Stimulated activated CD8-positive, alpha-beta memory T cell treated with anti-CD3 and anti-CD28 coated beads, Interleukin-15, amount 100 ng/mL, for 24 hours (primary cell): ENCODE data around the gene BBS2.

Source experiments
- DNase-seq: peaks from one replicate; pipeline ENCODE4 v3.0.0-alpha.2; 2020; ENCODE audit warnings: low read depth

Gene BBS2

DNA sequence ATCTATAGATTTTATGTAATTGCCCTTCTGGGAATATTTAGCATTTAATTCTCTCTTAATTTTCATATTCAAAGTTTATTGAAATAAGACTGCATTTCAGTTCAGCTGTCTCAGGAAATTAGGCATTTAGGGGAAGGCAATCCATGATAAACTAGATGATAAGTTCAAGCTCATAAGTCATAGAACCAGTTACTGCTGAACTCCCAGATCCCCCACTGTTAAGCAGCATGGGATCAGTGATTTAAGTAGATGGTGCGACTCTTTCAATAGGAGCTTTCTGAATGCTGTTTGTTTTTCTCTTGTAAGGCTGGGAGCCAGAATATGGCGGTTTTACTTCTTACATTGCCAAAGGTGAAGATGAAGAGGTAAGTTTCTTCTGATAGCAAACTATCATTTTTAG, 44.6 kb downstream of the BBS2 start:
- no peak for DNase-seq

DNA sequence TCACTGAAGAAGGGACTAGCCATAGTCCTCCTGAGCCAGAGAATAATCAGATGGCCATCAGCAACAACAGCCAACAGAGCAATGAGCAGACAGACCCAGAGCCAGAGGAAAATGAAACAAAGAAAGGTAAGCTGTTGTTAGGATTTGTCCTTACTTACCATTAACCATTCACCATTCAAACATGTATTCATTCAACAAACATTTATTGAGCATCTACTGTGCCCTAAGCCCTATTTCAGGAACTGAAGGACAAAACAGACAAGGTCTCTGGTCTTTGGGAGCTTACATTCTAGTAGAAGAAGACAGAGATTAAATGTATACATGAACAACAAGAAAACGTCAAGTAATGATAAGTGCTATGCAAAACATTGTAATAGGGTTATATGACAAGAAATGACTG, 49.2 kb downstream of the BBS2 start:
- DNase-seq, result no peak

DNA sequence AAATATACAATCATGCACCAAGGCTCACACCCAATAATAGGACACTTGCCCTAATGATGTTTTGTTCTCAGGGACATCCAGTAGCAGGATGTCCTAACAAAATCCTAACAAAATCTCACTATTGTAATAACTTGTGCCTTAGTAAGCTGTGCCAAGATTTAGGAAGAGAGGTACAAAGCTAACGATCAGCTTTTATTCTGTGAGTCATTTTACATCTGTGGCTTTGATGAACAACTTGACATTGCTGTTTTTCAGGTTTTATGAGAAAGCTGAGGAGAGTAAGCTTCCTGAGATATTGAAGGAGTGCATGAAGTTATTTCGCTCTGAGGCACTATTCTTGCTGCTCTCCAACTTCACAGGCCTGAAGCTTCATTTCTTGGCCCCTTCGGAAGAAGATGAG, 49.6 kb downstream of the BBS2 start:
- DNase-seq, result no peak

DNA sequence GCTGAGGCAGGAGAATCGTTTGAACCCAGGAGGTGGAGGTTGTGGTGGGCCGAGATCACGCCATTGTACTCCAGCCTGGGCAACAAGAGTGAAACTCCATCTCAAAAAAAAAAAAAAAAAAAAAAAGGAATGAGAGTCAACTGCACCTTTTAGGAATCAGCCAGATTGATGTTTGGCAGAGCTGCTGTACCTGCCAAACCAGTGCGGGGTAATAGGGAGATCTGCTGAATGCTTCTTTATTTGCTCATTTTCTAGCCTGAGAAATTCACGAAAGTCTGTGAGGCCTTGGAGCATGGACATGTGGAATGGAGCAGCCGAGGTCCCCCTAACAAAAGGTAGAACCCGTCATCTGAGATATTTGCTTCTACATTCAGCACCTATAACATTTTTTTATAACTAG, 50.1 kb downstream of the BBS2 start:
- DNase-seq, result no peak

DNA sequence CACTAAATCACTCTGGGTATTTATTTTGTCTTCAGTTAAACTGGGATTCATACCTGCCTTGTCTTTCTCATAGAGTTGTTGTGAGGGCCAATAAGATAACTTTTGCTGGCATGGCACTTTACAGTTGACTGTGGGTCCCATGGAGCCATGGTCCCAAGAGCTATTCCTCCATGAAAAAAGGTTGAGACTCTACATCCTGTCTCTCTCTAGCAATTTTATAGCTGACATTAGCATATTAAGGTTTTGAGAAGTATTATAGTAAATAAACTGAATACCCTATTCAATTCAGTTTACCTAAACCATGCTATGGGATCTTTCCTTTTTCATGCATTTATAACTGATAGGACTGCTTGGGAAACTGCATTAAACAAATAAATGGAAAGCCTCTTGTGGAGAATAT, 51.0 kb downstream of the BBS2 start:
- DNase-seq, result no peak

DNA sequence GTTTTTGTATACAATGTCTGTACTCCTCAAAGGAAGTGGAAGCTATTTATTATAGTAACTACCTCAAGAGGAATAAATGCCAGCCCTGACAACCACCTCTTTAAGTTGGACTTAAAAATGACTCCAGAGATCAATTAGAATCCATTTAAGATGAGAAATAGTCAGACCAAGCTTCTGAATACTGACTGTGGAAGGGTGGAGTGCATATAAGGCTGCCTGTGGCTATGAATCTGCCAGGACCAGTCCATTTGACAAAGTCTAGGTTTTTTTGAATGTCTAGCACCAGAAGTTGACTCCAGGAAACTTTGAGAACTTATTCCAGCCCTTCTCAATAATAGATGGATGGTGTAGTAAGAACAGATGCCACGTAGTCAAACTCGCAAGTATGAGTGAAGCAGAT, 53.5 kb downstream of the BBS2 start:
- no peak for DNase-seq

DNA sequence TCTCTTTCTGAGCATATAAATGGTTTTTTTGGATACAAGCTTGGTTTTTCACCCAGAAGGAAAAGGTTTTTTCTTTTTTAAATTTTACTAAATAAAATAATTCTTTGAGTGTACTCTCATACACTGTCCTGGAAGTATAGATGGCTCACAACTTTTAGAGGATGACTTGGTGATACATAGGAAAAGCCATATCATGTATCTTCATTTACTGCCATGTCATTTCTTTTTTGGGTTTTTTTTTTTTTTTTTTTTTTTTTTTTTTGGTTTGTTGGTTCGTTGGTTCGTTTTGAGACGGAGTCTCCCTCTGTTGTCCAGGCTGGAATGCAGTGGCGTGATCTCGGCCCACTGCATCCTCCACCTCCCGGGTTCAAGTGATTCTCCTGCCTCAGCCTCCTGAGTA, 56.7 kb downstream of the BBS2 start:
- DNase-seq, result no peak

DNA sequence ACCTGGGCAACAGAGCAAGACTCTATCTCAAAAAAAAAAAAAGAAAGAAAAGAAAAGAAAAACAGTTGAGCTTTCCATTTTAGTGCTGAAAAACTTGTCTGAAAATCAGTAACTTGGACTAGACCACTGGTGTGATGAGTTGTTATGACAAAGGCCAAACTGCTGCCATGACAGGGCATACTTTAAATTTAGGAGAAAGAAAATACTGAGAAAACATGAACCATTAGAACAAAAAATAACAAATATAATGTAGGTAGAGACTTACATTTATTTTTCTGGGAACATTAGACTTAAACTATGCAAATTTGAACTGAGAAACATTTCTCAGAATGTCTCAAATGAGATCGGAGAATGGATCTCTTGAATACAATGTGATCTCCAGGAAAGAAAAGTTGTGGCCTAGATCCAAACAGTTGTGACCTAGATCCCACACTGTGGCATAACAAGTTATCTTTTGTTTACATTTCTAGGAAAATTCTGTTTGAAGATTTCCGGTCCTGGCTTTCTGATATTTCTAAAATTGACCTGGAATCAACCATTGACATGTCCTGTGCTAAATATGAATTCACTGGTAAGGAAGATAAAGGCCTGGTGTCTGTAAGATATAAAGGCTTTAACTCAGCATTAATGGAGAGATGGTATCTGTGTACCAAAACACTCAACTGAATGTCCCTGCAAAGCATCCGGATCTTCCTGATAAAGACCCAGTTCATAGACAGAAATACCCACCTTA, 57.6 kb downstream of the BBS2 start:
- DNase-seq, result no peak

DNA sequence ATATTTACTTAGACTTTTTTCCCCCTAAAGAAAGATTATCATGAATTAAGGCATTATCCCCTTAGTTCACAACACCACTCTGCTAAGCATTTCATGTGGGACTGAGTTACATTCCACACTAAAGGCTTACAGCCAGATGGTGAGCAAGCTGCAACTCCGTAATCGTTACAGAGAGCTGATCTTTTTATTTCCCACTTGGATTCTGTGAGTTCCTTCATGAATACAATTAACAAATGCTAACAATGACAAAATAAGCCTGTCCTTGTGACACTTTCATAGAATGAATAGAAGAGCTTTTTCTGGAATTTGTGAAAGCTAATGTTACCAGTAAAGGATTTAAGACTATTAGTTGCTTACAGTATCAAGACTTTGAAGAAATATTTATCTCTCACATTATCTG, 59.7 kb downstream of the BBS2 start:
- DNase-seq, result no peak

DNA sequence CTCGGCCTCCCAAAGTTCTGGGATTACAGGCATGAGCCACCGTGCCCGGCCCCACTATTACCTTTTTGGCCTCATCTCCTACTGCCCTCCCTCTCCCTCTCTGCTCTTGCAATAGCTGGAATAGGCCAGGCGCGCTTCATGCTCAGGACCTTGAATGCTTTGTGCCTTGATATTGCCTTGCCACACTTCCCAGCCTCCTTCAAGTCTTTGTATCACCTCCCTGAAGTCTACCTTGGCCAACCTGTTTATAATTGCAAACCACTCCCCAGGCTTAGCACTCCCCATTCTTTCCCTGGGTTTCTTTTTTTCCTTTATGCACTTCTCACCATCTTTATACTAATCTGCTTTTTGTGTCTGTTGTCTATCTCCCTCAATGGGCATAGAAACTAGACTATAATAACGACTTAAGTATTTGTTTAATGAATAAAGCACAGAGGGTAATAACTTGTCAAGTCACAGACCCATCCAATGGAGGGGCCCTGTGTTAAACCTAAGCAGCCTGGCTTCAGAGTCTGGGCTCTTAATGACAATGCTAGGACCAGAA, 61.8 kb downstream of the BBS2 start:
- DNase-seq, result no peak

DNA sequence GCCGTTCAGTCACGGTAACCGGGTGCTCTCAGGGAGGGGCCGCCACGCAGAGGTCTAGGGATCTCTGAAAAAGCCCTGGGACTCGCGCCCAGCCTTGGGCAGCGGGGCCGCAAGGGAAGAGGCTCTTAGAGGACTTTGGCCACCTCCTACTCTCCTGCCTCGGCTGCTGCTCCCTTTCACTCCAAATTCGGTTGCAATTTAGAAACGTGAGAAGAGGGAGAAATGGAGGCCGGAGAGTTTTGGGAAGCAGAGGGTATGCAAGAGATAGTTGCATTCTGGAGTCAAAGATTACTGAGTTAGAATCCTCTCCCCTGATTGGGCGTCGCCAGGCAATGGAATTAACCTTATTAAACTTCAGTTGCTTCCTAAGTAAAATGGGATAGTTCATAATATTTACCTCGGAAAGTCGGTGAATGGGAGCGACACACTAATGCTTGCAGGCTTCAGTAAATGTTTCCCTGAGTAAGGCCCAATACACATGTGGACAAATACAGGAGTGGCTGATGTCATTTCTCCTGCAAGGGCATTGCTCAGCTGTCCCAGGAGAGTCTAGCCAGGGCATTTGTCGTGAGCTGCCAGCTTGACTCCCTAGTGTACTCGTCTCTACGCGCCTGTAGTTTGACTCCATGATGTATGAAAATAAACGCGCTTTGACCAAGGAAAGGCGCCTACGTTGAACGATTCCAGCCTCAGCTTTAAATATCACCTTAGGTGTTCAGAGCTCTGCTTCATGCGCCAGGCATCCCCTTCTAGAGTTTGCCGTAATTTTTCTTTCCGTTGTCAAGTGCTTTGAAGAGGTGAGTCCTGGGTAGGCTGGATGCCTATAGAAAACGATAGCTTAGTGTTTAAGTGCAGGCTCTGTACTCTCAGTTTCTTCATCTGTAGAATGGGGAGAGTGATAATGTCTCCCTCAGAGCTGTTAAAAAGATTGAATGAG, 67.8 kb downstream of the BBS2 start:
- no peak for DNase-seq

DNA sequence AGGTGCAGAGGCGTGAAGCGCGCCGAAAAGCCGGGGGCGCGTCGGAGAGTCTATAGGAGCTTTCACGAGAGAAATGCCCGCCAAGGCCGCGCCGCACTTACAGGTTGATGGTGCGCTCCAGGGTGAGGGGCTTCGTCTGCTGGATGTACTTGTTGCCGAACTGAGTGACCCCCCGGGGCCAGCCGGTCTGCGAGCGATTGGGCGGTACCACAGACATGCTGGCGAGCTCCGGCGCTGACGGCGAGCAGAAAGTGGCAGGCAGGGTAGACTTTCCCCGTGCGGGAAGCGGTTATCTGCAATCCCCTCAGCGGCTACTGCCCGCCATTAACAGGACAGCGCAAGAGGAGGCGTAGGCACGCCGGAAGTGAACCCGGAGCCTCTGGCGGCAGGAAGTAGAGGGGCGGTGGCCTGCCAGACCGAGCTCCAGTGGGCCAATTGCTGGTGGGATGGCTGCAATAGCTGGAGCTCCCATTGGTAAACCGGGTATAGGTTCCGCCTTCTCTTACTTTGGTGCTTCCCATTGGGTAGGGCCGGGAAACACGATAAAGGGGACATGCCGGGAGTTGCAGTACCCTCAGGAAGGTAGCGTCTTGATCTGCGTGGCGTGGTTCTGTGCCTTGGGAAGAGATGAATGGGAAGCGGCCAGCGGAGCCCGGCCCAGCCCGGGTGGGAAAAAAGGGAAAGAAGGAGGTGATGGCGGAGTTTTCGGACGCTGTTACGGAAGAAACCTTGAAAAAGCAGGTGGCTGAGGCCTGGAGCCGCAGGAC, 68.7 kb downstream of the BBS2 start, which contains the start of the genes NUDT21 and OGFOD1:
NUDT21 (minus strand) TSS at position 347 of the 767 bp plus-strand sequence; CDS start at position 217, 130 bp downstream.
OGFOD1 (plus strand) TSS at position 569 of the 767 bp plus-strand sequence; CDS start at position 628, 59 bp downstream.
- DNase-seq, result peak; percentile 55

DNA sequence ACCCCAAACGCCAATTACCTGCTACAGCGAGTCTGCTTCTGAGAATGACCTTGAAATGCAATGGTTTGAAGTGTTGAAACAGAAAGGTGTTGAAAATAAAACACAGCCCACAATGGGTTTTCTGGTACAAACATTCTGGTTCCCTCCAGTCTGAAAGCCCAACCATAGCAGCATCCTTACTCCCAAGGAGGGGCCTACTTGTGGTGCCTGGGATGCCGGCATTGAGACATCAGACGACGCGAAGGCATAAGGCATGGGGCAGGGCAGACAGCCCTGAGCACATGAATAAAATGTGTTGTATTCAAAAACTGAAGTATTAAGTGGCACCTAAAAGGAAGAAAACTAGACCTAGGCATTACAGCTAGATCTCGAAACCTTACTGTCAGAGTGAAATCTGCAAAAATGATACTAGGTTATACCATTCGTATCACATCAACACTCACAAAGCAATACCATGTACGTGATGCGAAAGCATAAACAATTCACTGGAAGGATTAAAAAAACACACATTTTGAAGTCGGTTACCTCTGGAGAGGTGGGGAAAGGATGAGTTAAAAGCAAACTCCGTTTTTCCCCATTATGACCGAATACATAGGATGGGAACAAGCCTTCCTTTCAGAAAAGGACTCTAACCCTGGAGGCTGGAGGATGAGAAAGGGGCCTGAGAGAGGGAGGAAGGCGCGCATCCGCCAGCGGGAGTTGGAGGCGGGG, 69.4 kb downstream of the BBS2 start:
- no peak for DNase-seq

DNA sequence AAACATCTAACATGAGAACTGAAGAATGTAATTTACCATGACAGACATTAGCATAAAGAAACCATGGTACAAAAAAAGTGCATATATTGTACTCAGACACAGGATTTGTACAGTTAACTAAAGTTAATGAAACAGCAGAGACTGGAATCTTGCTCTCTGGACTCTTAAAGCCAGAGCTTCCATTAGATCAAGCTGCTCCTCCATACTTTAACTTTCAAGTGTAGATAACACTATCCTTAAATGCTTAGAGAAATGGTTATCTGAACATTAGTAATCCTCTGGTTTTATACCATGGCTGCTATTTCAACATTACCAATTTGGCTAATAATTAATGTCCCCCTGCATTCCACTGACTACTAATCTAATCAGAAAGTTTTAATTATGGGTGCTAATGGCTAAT, 71.8 kb downstream of the BBS2 start:
- no peak for DNase-seq

DNA sequence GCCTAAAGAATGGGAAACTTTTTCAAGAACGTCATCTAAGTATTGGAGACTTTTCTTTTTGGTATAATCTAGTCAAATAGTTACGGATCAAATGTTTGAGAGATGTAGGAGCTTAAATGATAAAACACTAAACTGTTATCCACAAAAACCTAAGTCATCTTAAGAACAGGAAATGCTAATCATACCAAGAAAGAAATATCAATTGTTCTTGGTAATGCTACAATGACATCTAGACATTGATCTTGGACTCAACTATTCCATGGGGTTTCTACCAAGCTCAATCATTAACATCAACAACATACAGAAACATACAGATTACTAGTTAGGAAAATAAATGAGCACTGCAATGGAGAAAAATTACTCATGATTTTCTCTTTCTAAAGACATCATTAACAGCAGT, 72.5 kb downstream of the BBS2 start:
- DNase-seq, result no peak

DNA sequence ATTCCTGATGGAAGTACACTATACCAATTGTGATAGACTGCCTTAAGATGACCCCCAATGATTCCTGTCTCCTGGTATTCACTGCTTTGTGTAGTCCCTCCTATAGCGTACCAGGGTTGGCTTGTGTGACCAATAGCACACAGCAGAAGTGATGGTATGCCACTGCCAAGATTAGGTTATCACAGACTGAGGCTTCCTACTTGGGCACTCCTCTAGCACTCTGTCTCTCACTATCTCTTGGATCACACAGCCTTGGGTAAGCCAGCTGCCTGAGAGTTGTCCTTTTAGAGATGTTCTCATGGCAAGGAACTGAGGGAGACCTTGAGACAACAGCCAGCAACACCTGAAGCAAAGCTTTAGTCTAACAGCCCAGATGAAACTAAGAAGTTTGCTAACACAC, 81.8 kb downstream of the BBS2 start:
- no peak for DNase-seq

DNA sequence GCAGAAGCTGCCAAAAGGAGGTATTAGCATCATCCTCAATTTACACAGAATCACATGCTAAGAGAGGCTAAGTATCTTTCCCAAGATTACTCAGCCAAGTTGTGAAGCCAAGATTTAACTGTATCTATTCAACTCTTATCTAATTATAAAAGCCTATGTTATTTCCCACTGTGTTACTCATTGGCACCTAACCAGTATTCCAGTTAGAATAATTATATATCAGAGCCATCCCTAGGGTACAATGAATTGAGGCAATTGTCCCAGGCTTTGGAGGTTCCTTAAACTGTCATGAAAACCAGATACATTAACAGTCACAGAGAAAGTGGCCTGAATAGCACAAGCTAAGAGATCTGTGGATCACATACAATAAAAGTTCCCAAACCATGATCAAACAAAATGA, 83.6 kb downstream of the BBS2 start:
- DNase-seq, result no peak
